Keratinocyte (primary cell): ENCODE measurements around the gene PLEKHF1.

Source experiments
- EZH2 ChIP-seq: IDR thresholded peaks from one replicate; pipeline ENCODE4 v1.6.1; 2012; ENCODE audit warnings: inconsistent platforms, mild to moderate bottlenecking, low read length, moderate library complexity
- TF ChIP-seq, protein P1 (sequence below), 3 experiments: IDR thresholded peaks in 1 of 3; conservative IDR thresholded peaks in 1 of 3; optimal IDR thresholded peaks in 1 of 3; 2 replicates in 2 of 3; 3 replicates in 1 of 3; pipeline versions ENCODE3 to v1.5.1; 2011; ENCODE audit warnings: low read length in 3 of 3, mild to moderate bottlenecking in 3 of 3, moderate library complexity in 2 of 3, control low read depth in 1 of 3, inconsistent platforms in 1 of 3; ENCODE audit not compliant: insufficient read depth in 2 of 3; ENCODE audit errors: extremely low read depth in 1 of 3

- TF ChIP-seq, protein P1, sequence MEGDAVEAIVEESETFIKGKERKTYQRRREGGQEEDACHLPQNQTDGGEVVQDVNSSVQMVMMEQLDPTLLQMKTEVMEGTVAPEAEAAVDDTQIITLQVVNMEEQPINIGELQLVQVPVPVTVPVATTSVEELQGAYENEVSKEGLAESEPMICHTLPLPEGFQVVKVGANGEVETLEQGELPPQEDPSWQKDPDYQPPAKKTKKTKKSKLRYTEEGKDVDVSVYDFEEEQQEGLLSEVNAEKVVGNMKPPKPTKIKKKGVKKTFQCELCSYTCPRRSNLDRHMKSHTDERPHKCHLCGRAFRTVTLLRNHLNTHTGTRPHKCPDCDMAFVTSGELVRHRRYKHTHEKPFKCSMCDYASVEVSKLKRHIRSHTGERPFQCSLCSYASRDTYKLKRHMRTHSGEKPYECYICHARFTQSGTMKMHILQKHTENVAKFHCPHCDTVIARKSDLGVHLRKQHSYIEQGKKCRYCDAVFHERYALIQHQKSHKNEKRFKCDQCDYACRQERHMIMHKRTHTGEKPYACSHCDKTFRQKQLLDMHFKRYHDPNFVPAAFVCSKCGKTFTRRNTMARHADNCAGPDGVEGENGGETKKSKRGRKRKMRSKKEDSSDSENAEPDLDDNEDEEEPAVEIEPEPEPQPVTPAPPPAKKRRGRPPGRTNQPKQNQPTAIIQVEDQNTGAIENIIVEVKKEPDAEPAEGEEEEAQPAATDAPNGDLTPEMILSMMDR (optimal IDR thresholded peaks at IDR 0.05 in 1 of 3, IDR thresholded peaks at IDR 0.05 in 1 of 3, conservative IDR thresholded peaks at IDR 0.05 in 1 of 3; ENCODE audit: extremely low read depth in 1 of 3, insufficient read depth in 2 of 3, low read length in 3 of 3) = no peak
- TF ChIP-seq EZH2 = no peak
Measured at GRCh38 chr19:29634423-29635130, 30.7 kb upstream of the PLEKHF1 start.
